CD4-positive, alpha-beta T cell (primary cell): ENCODE measurements around the gene CLIC5. TPM values are rescaled to one million over a fixed set of nuclear protein-coding genes. Genes with fewer than 3 reads are reported as not detected.

Source experiments
- ATAC-seq: fragments of 200-7000 bp; cut with Tn5 transposase; one replicate; pipeline ENCODE4 v1.10.0; 2022; ENCODE audit warnings: mild to moderate bottlenecking; ENCODE audit not compliant: poor library complexity
- CTCF ChIA-PET: fragments of 350-600 bp; sonication (Branson Sonifier 250); formaldehyde crosslinking; loops from one replicate; lab custom pipeline; 2021; ENCODE audit warnings: antibody characterized with exemption, inconsistent platforms; lab: Charles Lee
- POLR2A ChIA-PET: fragments of 350-600 bp; sonication (Branson Sonifier 250); formaldehyde crosslinking; loops from one replicate; lab custom pipeline; 2021; ENCODE audit warnings: antibody characterized with exemption, inconsistent platforms; lab: Charles Lee
- DNase-seq, 14 experiments: peaks; one replicate each; pipeline ENCODE4 v3.0.0-alpha.2; 2013 to 2020; ENCODE audit warnings: mixed read lengths in 2 of 14
- H3K27ac ChIP-seq, 2 donors: one replicate each; pipeline versions ENCODE4 v1.5.1 to v1.7.0; 2013; ENCODE audit warnings: low read length in 2 of 2, low read depth in 1 of 2, mild to moderate bottlenecking in 1 of 2
- H3K27me3 ChIP-seq, 2 experiments: 1 replicate in 1 of 2; 2 replicates in 1 of 2; pipeline versions ENCODE4 v1.6.1 to v1.7.0; 2013; ENCODE audit warnings: low read length in 2 of 2, control low read depth in 1 of 2, mild to moderate bottlenecking in 1 of 2, moderate library complexity in 1 of 2; ENCODE audit not compliant: insufficient read depth in 2 of 2, control insufficient read depth in 1 of 2
- H3K36me3 ChIP-seq: one replicate; pipeline ENCODE4 v1.6.1; 2013; ENCODE audit warnings: low read length, control low read depth; ENCODE audit not compliant: insufficient read depth
- H3K4me1 ChIP-seq: one replicate; pipeline ENCODE4 v1.6.1; 2013; ENCODE audit warnings: low read length, control low read depth; ENCODE audit not compliant: insufficient read depth
- H3K4me3 ChIP-seq: one replicate; pipeline ENCODE4 v1.5.1; 2013; ENCODE audit warnings: mild to moderate bottlenecking, low read length, moderate library complexity
- H3K9me3 ChIP-seq, 2 experiments: 1 replicate in 1 of 2; 2 replicates in 1 of 2; pipeline versions ENCODE4 v1.6.1 to v1.7.0; 2013; ENCODE audit warnings: low read length in 2 of 2, mild to moderate bottlenecking in 2 of 2, control low read depth in 1 of 2, moderate library complexity in 1 of 2; ENCODE audit not compliant: control insufficient read depth in 1 of 2, insufficient read depth in 1 of 2
- H3K27ac Mint-ChIP-seq: one replicate; pipeline ENCODE4 v1.8.0; 2020; ENCODE audit warnings: mixed read lengths
- H3K27me3 Mint-ChIP-seq: one replicate; pipeline ENCODE4 v1.8.0; 2021; ENCODE audit warnings: mixed read lengths
- H3K36me3 Mint-ChIP-seq: one replicate; pipeline ENCODE4 v1.8.0; 2021; ENCODE audit warnings: low read depth, mixed read lengths
- H3K4me1 Mint-ChIP-seq: one replicate; pipeline ENCODE4 v1.8.0; 2021; ENCODE audit warnings: low read depth, mixed read lengths
- H3K4me3 Mint-ChIP-seq: one replicate; pipeline ENCODE4 v1.8.0; 2020; ENCODE audit warnings: mild to moderate bottlenecking, mixed read lengths
- H3K9me3 Mint-ChIP-seq: one replicate; pipeline ENCODE4 v1.8.0; 2020; ENCODE audit warnings: mixed read lengths
- intact Hi-C, 2 experiments: fragments of 100-400 bp; cut with DNase I in 1 of 2; cut with micrococcal nuclease in 1 of 2; formaldehyde crosslinking; loops; one replicate each; pipeline versions ENCODE4 v1.15.1 to v1.9.0; 2023 to 2025; cut with DNase I, micrococcal nuclease
- total RNA-seq, 174 experiments: library from RNA in 2 of 174; stranded (reverse) in 2 of 174; gene quantifications; one replicate each; pipeline ENCODE4 v1.2.3 and lab custom pipeline; 2021 to 2026
- TF ChIP-seq, protein P1 (sequence below): fragments of 200-600 bp; IDR thresholded peaks from one replicate; pipeline ENCODE4 v1.8.0; 2022; ENCODE audit warnings: antibody characterized with exemption, mild to moderate bottlenecking

The CLIC5 gene
- total RNA-seq, 2 experiments from 2014 or later: 2.5 to 2.8 TPM

DNA sequence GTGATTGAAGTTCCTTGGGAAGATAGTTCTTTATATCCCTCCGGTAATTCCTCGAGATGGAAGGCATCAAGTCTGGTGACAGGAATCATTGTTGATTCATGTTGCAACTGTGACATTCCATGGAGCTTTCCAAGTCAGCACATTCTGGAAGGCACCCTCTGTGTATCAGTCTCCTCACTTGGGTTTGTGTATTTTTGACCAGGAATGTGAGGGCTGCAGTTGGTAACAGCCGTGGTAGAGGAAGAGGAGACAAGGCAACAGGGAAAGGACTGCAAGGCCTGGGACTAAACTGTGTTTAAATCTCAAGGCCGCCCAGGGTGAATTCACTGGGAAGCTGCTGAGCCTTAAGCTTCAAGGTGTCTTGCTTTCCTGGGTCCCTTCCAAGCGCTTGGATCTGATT lies 99.0 kb downstream of the CLIC5 start:
- ATAC-seq: no peak
- Mint-ChIP-seq H3K4me3 (no peak overlapping the region), H3K9me3 (no peaks in the 10 kb centered on the region), H3K4me1 (no peaks in the 10 kb centered on the region), H3K27me3 (no peaks in the 10 kb centered on the region), H3K27ac (no peak overlapping the region), H3K36me3 (no peaks in the 10 kb centered on the region)
- TF ChIP-seq, protein P1, sequence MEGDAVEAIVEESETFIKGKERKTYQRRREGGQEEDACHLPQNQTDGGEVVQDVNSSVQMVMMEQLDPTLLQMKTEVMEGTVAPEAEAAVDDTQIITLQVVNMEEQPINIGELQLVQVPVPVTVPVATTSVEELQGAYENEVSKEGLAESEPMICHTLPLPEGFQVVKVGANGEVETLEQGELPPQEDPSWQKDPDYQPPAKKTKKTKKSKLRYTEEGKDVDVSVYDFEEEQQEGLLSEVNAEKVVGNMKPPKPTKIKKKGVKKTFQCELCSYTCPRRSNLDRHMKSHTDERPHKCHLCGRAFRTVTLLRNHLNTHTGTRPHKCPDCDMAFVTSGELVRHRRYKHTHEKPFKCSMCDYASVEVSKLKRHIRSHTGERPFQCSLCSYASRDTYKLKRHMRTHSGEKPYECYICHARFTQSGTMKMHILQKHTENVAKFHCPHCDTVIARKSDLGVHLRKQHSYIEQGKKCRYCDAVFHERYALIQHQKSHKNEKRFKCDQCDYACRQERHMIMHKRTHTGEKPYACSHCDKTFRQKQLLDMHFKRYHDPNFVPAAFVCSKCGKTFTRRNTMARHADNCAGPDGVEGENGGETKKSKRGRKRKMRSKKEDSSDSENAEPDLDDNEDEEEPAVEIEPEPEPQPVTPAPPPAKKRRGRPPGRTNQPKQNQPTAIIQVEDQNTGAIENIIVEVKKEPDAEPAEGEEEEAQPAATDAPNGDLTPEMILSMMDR: no peak
- H3K4me3 ChIP-seq: no peak overlapping the region
- no peak for DNase-seq
- no peak overlapping the region for H3K27ac ChIP-seq
- no peaks in the 10 kb centered on the region for H3K4me1 ChIP-seq
- no peaks in the 10 kb centered on the region for H3K9me3 ChIP-seq
- ChIA-PET CTCF (no interaction called here), POLR2A (no interaction called here)
- no peaks in the 10 kb centered on the region for H3K27me3 ChIP-seq
- intact Hi-C loops: no loop called here
- H3K36me3 ChIP-seq: peaks cover 14% of the 10 kb centered on the region

DNA sequence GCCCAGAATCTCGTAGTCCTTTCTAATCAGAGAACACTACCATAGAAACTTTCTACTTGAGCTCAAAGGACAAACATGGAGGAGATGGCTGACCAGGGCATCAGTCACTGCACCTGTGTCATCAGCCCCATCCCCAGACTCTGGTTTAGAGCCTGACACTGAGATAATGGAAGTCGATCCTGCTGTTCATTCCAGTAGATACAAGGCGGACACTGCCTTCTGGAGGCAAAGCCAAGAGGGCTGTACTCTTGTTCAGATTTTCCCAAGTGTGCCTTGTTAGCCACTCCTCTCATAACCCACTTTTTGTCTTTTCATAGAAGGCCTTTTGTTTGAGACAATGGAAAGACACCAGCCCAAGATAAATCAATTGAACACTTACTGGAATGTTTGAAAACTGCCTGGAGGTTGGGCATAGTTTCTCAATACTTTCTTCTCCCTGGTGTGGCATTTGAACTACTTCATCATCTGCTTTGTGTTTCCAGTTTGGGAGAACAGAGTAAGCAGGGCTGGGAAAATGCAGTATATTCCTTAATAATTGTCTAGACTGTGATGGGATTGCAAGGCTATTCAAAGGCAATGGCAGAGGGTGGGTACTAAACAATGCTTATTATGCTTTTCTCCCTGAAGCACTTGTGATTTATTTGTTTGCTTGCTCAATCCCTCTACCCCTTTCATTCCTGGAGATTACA lies 99.7 kb downstream of the CLIC5 start:
- Mint-ChIP-seq H3K27me3 (no peaks in the 10 kb centered on the region), H3K36me3 (no peaks in the 10 kb centered on the region), H3K9me3 (no peaks in the 10 kb centered on the region), H3K4me3 (no peak overlapping the region), H3K4me1 (no peaks in the 10 kb centered on the region), H3K27ac (no peak overlapping the region)
- Histone ChIP-seq H3K4me3 (no peak overlapping the region), H3K27ac (no peak overlapping the region), H3K36me3 (peaks cover 14% of the 10 kb centered on the region), H3K27me3 (no peaks in the 10 kb centered on the region), H3K4me1 (no peaks in the 10 kb centered on the region), H3K9me3 (no peaks in the 10 kb centered on the region)
- DNase-seq: no peak
- intact Hi-C loops: no loop called here
- no peak for ATAC-seq
- TF ChIP-seq, protein P1: no peak
- CTCF ChIA-PET: interaction anchor here (1.4 kb wide), 1 partner anchor 10 kb away, joined by 3 read pairs; no protein-coding TSS in a partner anchor
- POLR2A ChIA-PET: no interaction called here

DNA sequence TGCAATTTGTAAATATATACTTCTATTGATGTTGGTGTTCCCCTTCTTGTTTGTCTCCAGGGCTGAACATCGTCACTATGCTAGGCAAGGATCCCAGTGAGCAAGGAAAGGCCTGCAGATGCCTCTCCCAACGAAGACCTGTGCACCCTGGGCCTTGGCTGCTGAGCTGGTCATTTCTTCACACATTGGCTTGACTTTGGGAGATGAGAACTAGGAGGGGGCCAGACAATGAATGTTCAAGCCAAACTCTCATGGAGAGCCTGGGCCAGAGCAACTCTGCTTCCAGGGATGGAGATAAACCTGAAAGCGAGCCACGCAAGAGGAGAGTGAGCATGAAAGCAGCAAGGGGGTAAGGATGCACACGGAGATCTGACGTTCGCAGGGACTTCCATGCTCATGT lies 104.0 kb downstream of the CLIC5 start:
- Histone ChIP-seq H3K4me1 (no peaks in the 10 kb centered on the region), H3K27ac (no peak overlapping the region), H3K36me3 (peaks cover 14% of the 10 kb centered on the region), H3K9me3 (no peaks in the 10 kb centered on the region), H3K4me3 (no peak overlapping the region), H3K27me3 (no peaks in the 10 kb centered on the region)
- Mint-ChIP-seq H3K27me3 (no peaks in the 10 kb centered on the region), H3K4me3 (no peak overlapping the region), H3K36me3 (no peaks in the 10 kb centered on the region), H3K27ac (no peak overlapping the region), H3K9me3 (no peaks in the 10 kb centered on the region), H3K4me1 (no peaks in the 10 kb centered on the region)
- intact Hi-C loops: no loop called here
- ATAC-seq: no peak
- DNase-seq: no peak
- POLR2A ChIA-PET: no interaction called here
- CTCF ChIA-PET: no interaction called here
- TF ChIP-seq, protein P1: no peak
